Astrocyte (in vitro differentiated cells and primary cell): ENCODE measurements around the gene GLB1L2. TPM values are rescaled to one million over a fixed set of nuclear protein-coding genes. Genes with fewer than 3 reads are reported as not detected.

Source experiments
- DNase-seq: peaks from one replicate; pipeline ENCODE4 v3.0.0-alpha.2; 2010; ENCODE audit warnings: low read depth
- FAIRE-seq: peaks from 2 replicates; lab custom pipeline; 2011; peaks lifted over from hg19 to GRCh38; lab: Jason Lieb, UNC
- H2AFZ ChIP-seq: 2 replicates; pipeline ENCODE4 v1.6.0; 2012; ENCODE audit warnings: low read depth, low read length, inconsistent platforms
- H3K27ac ChIP-seq: 2 replicates; pipeline ENCODE4 v1.5.1; 2011; ENCODE audit warnings: low read depth, low read length, inconsistent platforms
- H3K27me3 ChIP-seq: 2 replicates; pipeline ENCODE4 v1.6.0; 2011; ENCODE audit warnings: low read length, inconsistent platforms; ENCODE audit not compliant: insufficient read depth
- H3K36me3 ChIP-seq: 2 replicates; pipeline ENCODE4 v1.5.1; 2011; ENCODE audit warnings: low read length, inconsistent platforms; ENCODE audit not compliant: insufficient read depth
- H3K4me1 ChIP-seq: 2 replicates; pipeline ENCODE4 v1.5.1; 2011; ENCODE audit warnings: low read length, inconsistent platforms; ENCODE audit not compliant: insufficient read depth
- H3K4me2 ChIP-seq: 2 replicates; pipeline ENCODE4 v1.6.0; 2012; ENCODE audit warnings: low read length, inconsistent platforms
- H3K4me3 ChIP-seq: 2 replicates; pipeline ENCODE4 v1.5.1; 2011; ENCODE audit warnings: low read depth, mild to moderate bottlenecking, low read length, inconsistent platforms; ENCODE audit not compliant: insufficient read depth
- H3K79me2 ChIP-seq: 2 replicates; pipeline ENCODE4 v1.6.0; 2012; ENCODE audit warnings: mild to moderate bottlenecking, low read length, inconsistent platforms; ENCODE audit not compliant: insufficient read depth
- H3K9ac ChIP-seq: 2 replicates; pipeline ENCODE4 v1.6.0; 2012; ENCODE audit warnings: mild to moderate bottlenecking, low read length, inconsistent platforms
- H3K9me3 ChIP-seq: 2 replicates; pipeline ENCODE4 v1.5.1; 2012; ENCODE audit warnings: low read depth, mild to moderate bottlenecking, low read length, inconsistent platforms; ENCODE audit not compliant: insufficient read depth
- H4K20me1 ChIP-seq: 2 replicates; pipeline ENCODE4 v1.6.0; 2012; ENCODE audit warnings: low read length, inconsistent platforms; ENCODE audit not compliant: insufficient read depth
- H3K27ac Mint-ChIP-seq: one replicate; pipeline ENCODE4 v1.8.0; 2021; ENCODE audit warnings: mild to moderate bottlenecking, mixed read lengths; ENCODE audit not compliant: unreplicated experiment
- H3K27me3 Mint-ChIP-seq: one replicate; pipeline ENCODE4 v1.8.0; 2021; ENCODE audit warnings: low read depth, mixed read lengths; ENCODE audit not compliant: unreplicated experiment
- H3K36me3 Mint-ChIP-seq: one replicate; pipeline ENCODE4 v1.8.0; 2021; ENCODE audit warnings: low read depth, mixed read lengths; ENCODE audit not compliant: unreplicated experiment
- H3K4me1 Mint-ChIP-seq: one replicate; pipeline ENCODE4 v1.8.0; 2021; ENCODE audit warnings: low read depth, mixed read lengths; ENCODE audit not compliant: unreplicated experiment
- H3K4me3 Mint-ChIP-seq: one replicate; pipeline ENCODE4 v1.8.0; 2021; ENCODE audit warnings: mild to moderate bottlenecking, moderate library complexity, mixed read lengths; ENCODE audit not compliant: unreplicated experiment
- H3K9me3 Mint-ChIP-seq: one replicate; pipeline ENCODE4 v1.8.0; 2021; ENCODE audit warnings: mild to moderate bottlenecking, mixed read lengths; ENCODE audit not compliant: unreplicated experiment
- EZH2 ChIP-seq: IDR thresholded peaks from 2 replicates; pipeline ENCODE4 v1.6.1; 2012; ENCODE audit warnings: mild to moderate bottlenecking, low read length, inconsistent platforms; ENCODE audit not compliant: insufficient read depth
- total RNA-seq: library from RNA; stranded (reverse); gene quantifications from 2 replicates; pipeline ENCODE4 v1.2.1, GENCODE V29; 2021
- TF ChIP-seq, protein P1 (sequence below): IDR thresholded peaks from 2 replicates; pipeline ENCODE4 v1.5.1; 2011; ENCODE audit warnings: low read depth, mild to moderate bottlenecking, inconsistent platforms, low read length, moderate library complexity; ENCODE audit not compliant: insufficient read depth

GLB1L2 gene
- total RNA-seq, 1 donor from 2014 or later = 2.8 TPM

DNA sequence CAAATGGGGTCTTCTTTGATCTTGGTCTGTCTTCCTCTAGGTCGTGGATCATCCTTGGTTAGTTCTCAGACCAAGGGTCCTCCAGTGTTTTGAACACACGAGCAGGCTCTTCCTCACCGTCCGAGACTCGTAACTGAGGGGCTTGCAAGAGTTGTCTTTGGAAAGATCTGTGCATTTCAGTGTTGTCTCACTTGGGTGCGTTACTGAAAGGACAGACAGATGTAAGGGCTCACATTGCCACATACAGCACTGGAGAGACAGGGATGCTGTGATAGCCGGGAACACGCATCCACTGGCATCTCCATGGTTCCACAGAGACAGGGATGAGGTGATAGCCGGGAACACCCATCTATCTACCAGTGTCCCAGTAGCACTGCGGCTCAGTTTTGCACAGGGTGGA lies 15.7 kb downstream of the GLB1L2 start:
- no peak for DNase-seq
- Histone ChIP-seq H3K79me2 (no peaks in the 10 kb centered on the region), H3K9ac (no peak overlapping the region), H3K27me3 (no peaks in the 10 kb centered on the region), H3K4me1 (no peaks in the 10 kb centered on the region), H3K4me3 (no peak overlapping the region), H3K27ac (no peak overlapping the region), H2AFZ (no peak overlapping the region), H4K20me1 (no peaks in the 10 kb centered on the region), H3K9me3 (no peaks in the 10 kb centered on the region), H3K36me3 (no peaks in the 10 kb centered on the region), H3K4me2 (no peak overlapping the region)
- no peaks in the 10 kb centered on the region for H3K9me3 Mint-ChIP-seq
- H3K27me3 Mint-ChIP-seq = peaks cover 18% of the 10 kb centered on the region
- no peaks in the 10 kb centered on the region for H3K36me3 Mint-ChIP-seq
- TF ChIP-seq EZH2 = no peak
- TF ChIP-seq, protein P1, sequence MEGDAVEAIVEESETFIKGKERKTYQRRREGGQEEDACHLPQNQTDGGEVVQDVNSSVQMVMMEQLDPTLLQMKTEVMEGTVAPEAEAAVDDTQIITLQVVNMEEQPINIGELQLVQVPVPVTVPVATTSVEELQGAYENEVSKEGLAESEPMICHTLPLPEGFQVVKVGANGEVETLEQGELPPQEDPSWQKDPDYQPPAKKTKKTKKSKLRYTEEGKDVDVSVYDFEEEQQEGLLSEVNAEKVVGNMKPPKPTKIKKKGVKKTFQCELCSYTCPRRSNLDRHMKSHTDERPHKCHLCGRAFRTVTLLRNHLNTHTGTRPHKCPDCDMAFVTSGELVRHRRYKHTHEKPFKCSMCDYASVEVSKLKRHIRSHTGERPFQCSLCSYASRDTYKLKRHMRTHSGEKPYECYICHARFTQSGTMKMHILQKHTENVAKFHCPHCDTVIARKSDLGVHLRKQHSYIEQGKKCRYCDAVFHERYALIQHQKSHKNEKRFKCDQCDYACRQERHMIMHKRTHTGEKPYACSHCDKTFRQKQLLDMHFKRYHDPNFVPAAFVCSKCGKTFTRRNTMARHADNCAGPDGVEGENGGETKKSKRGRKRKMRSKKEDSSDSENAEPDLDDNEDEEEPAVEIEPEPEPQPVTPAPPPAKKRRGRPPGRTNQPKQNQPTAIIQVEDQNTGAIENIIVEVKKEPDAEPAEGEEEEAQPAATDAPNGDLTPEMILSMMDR = no peak
- H3K27ac Mint-ChIP-seq = no peak overlapping the region
- no peak for FAIRE-seq
- H3K4me1 Mint-ChIP-seq = peaks cover 7% of the 10 kb centered on the region
- no peak overlapping the region for H3K4me3 Mint-ChIP-seq

DNA sequence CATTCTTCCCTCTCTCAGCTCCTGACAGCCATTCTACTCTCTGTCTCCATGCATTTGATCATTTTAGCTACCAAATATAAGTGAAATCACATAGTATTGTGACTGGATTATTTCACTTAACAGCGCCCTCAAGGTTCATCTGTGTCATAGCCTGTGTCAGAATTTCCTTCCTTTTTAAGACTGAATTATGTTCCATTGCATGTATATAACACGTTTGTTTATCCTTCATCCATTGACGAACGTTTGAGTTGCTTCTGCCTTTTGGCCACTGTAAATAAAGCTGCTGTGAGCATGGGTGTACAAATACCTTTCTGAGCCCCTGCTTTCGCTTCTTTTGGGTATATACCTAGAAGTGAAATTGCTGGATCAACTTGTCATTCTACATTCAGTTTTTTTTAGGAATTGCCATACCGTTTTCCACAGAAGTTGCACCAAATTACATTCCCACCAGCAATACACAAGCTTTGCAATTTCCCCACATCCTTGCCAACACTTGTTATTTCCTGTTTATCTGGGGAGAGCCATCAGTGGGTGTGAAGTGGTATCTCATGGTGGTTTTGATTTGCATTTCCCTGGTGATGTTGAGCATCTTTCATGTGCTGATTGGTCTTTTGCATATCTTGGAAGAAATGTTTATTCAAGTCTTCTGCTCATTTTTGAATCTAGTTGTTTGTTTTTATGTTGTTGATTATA lies 17.5 kb downstream of the GLB1L2 start:
- Histone ChIP-seq H3K27ac (no peak overlapping the region), H3K27me3 (no peaks in the 10 kb centered on the region), H3K9me3 (no peaks in the 10 kb centered on the region), H2AFZ (no peak overlapping the region), H3K36me3 (no peaks in the 10 kb centered on the region), H3K4me1 (no peaks in the 10 kb centered on the region), H3K4me3 (no peak overlapping the region), H3K9ac (no peak overlapping the region), H4K20me1 (no peaks in the 10 kb centered on the region), H3K4me2 (no peak overlapping the region), H3K79me2 (no peaks in the 10 kb centered on the region)
- no peak for TF ChIP-seq EZH2
- TF ChIP-seq, protein P1 = no peak
- H3K27ac Mint-ChIP-seq = no peak overlapping the region
- no peaks in the 10 kb centered on the region for H3K36me3 Mint-ChIP-seq
- FAIRE-seq = no peak
- H3K27me3 Mint-ChIP-seq = peaks cover 13% of the 10 kb centered on the region
- DNase-seq = no peak
- no peaks in the 10 kb centered on the region for H3K4me1 Mint-ChIP-seq
- no peak overlapping the region for H3K4me3 Mint-ChIP-seq
- no peaks in the 10 kb centered on the region for H3K9me3 Mint-ChIP-seq

DNA sequence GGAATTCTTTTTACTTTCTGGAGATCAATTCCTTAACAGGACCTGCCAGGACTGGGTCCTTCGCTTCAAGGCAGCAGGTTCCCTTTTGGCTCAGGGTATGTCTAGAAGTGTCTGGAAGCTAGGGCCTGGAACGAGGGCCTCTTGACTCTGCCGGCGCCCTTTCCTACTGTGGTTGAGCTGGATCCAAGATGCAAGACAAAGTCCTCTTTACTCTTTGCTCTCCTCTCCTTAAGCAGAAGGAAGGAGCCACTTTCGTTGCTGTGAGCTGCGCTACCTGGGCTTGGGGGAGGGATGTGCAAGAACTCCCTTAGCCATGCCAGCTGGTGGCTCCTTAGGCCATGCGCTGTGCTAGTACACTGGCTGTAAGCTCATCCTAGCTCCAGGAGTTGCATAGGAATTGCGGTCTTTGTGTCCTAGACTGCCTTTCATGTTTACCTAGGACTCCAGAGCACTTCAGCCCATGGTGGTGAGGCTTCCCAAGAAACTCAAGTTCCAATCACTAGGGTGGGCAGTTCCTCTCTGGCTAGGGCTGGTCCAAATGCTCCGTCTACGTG lies 18.1 kb downstream of the GLB1L2 start:
- no peaks in the 10 kb centered on the region for H3K4me1 Mint-ChIP-seq
- Histone ChIP-seq H3K9me3 (no peaks in the 10 kb centered on the region), H3K36me3 (no peaks in the 10 kb centered on the region), H3K27ac (no peak overlapping the region), H3K27me3 (no peaks in the 10 kb centered on the region), H4K20me1 (no peaks in the 10 kb centered on the region), H3K79me2 (no peaks in the 10 kb centered on the region), H3K4me2 (no peak overlapping the region), H2AFZ (no peak overlapping the region), H3K4me1 (no peaks in the 10 kb centered on the region), H3K9ac (no peak overlapping the region), H3K4me3 (no peak overlapping the region)
- TF ChIP-seq, protein P1 = no peak
- no peak for TF ChIP-seq EZH2
- no peaks in the 10 kb centered on the region for H3K9me3 Mint-ChIP-seq
- DNase-seq (no peak), FAIRE-seq (no peak)
- H3K27me3 Mint-ChIP-seq = peaks cover 13% of the 10 kb centered on the region
- no peak overlapping the region for H3K27ac Mint-ChIP-seq
- no peaks in the 10 kb centered on the region for H3K36me3 Mint-ChIP-seq
- H3K4me3 Mint-ChIP-seq = no peak overlapping the region
